T47D (cell line): ENCODE data around the gene NXN.
"Not testable (repeated sequence)": the region's sequence is repeated elsewhere in the genome, so short reads cannot be mapped to it uniquely, and the experiment has no call there.

Source experiments
- DNase-seq, 2 experiments: peaks; one replicate each; pipeline versions ENCODE4 v3.0.0 to v3.0.0-alpha.2; 2011 to 2012; ENCODE audit warnings: low read depth in 1 of 2, low spot score in 1 of 2
- JUND ChIP-seq: IDR thresholded peaks from 2 replicates; pipeline ENCODE4 v1.6.1; 2012; ENCODE audit warnings: low read depth
- in situ Hi-C: cut with HindIII; loops from 2 replicates; pipeline ENCODE4 v1.10.0; 2016; ENCODE audit warnings: low sequenced_read_pairs, low pct_unique_long_range_greater_than_20kb

Gene NXN

DNA sequence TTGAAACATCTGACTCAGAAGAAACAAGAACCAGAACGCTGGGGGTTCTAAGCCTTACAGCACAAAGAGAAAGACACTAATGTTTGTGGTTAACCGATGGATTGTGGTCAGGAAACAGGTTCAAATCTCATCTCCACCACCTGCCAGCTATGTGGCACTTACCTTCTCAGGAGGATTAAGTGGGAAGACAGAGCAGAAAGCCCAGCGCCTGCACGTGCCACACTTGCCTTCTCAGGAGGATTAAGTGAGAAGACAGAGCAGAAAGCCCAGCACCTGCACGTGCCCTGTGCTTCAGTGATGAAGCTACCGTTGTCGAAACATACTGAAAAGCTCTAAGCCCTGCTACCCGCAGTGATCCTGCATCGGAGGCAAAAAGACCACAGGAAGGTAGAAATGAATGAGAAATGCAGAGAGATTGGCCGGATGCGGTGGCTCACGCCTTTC, 90.6 kb downstream of the NXN start:
- TF ChIP-seq JUND, result no peak
- DNase-seq, result no peak
- in situ Hi-C loops, result no loop called here

DNA sequence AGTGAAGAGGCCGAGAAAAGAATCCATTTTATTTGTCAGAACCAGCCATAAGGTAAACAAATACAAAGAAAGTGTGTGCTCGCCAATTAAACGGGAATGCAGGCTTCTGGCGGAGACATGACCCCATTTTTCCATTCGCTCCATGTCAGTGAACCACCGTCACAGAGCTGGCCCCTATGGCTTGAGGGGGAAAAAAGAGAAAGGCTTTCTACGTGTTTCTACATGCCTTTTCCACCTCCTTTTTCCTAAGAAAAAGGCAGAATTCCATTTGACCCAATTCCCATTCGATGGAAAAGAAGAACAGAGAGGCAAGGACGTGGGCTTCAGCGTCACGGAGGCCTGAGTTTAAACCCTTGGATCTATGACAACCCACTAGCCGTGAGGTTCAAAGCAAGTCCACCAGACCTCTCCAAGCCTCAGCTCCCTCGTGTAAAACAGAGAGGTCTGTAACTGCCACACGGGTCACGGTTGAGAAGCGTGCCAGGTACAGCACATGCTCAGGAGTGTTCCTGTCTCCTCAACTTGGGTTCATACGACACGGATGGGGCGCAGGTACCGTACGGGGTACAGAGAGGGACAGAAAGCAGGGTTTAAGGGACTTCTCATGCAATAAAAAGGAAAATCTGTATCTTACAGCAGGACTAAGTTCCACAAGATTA, 91.9 kb downstream of the NXN start:
- in situ Hi-C loops, result no loop called here
- no peak for DNase-seq
- no peak for TF ChIP-seq JUND

DNA sequence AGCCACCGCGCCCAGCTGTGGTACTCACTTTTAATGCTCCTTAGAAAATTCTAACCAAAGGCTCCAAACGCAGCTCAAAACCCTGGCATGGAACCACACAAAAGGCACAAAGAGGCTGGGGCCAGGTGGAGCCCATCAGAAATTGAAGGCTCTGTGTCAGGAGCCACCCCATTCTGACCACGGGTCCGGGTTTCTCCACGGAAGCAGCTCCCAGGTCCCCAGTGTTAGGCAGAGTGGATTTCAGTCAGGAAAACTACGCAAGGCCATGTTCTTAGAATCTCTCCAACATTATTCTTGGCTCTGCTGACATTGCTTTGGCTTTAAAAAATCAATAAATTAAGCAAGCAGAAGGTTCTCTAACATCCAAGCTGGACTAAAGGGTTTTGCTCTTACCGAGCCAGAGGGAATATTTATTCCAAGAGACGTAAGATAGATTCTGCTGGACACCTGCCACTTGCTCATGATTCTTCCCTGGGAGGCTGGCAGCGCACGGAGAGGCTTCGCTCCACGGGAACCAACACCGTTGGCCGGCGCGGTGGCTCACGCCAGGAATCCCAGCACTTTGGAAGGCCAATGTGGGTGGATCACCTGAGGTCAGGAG, 93.5 kb downstream of the NXN start:
- in situ Hi-C loops, result no loop called here
- TF ChIP-seq JUND, result no peak
- DNase-seq, result no peak

DNA sequence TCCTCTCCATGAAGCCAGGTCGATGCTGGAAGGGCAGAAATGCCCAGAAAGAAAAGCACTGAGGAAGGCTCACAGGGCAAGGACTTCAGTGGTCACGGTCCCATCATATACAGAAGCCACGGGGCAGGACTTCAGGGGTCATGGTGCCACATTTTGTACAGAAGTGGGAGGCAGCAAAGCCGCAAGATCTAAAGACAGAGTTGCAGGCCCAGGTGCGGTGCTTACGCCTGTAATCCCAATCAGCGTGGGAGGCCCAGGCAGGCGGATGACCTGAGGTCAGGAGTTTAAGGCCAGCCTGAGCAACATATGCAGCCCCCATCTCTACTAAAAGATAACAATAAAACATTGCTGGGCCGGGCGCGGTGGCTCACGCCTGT, 96.0 kb downstream of the NXN start:
- no peak for DNase-seq
- in situ Hi-C loops, result no loop called here
- no peak for TF ChIP-seq JUND

DNA sequence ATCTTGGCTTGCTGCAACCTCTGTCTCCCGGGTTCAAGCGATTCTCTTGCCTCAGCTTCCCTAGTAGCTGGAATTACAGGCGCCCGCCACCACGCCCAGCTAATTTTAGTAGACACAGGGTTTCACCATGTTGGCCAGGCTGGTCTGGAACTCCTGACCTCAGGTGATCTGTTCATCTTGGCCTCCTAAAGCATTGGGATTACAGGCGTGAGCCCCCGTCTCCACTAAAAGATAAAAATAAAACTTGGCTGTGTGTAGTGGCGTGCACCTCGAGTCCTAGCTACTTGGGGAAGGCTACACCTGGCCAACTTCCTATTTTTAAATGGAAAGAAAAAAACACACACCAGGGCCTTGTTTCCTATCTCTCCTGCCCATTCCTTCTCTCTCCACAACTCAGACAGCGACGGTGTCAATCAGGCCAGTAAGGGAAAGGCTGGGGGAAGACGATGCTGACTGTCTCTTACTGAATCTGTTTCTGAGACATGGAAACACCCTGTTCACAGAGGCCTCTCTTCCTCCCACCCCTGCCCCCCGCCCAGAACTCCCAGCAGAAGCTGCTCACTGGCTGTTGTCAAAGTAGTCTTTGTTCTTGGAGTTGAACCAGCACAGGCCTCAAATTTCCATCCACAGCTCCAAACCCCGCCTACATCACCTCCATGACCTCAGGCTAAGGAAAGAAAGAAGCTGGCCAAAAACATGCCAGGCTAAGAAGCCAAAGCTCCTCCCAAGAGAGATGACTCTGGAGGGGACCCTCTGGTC, 96.6 kb downstream of the NXN start:
- peak in 1 of 2 experiments; percentile 62 for DNase-seq
- in situ Hi-C loops, result no loop called here
- no peak for TF ChIP-seq JUND

DNA sequence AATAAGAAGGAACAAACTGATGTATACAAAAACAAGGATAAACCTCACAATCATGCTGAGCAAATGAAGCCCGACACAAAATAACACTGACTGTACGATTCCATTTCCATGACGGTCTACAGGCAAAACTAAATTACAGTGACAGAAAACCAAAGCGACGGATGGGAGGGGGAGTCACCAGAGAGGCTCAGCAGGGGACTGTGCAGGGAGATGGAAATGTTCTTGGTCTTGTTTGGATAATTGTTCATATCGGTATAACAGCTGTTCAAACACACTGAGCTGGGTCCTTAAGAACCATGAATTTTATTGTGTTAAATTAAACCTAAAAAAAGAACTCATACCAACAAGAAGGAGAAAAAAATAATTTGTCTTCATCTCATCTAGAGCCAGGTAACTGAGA, 97.8 kb downstream of the NXN start:
- DNase-seq, result no peak
- in situ Hi-C loops, result no loop called here
- TF ChIP-seq JUND, result no peak

- no peak for TF ChIP-seq JUND
- in situ Hi-C loops, result no loop called here
- no peak for DNase-seq
Measured at GRCh38 chr17:880443-881269, 98.9 kb downstream of the NXN start.

GRCh38 chr17:879546-880442, 99.8 kb downstream of the NXN start:
- in situ Hi-C loops, result no loop called here

DNA sequence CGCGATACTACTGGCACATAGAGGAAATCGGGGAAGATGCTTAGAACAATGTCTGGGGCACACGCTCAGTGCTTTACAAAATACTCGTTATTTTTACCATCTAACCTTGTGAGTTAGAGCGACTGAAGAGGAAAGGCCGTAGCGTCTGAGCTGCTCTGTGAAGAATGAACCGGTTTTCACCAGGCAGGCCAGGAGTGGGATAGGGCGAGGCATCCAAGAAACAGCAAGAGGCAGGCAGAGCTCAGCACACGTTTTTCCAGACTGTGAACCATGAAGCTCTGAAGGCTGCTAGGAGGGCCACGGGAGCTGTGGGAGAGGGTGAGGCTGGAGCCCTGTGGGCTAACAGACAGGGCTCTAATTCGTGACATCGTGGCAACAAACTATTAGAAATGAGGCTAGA, 101.9 kb downstream of the NXN start:
- no peak for DNase-seq
- no peak for TF ChIP-seq JUND
- in situ Hi-C loops, result no loop called here

More at GRCh38 chr17:879546-880442, 99.8 kb downstream of the NXN start:
- peak; percentile 66 to 95 for DNase-seq
- no peak for TF ChIP-seq JUND

DNA sequence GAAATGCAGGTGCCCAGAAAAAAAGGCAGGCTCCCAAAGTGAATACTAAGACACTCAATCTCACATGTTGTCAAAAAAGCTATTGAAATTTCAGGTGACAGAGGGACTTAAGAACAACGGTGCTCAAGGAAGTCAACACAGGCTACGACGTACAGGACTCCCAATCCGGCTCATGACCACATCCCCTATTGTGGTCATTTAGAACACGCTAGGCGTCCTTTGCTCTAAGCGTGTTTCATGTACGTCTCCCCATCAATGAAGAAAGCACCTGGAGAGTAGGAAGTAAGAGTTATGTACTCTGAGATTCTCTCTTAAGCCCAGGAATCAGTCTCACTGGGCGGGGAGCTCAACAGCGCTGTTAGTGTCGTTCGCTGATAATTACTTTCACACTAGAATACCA, 103.3 kb downstream of the NXN start:
- no peak for DNase-seq
- in situ Hi-C loops, result no loop called here
- TF ChIP-seq JUND, result no peak

GRCh38 chr17:874590-874989, 105.0 kb downstream of the NXN start:
- DNase-seq, in situ Hi-C loops: not testable (repeated sequence)

DNA sequence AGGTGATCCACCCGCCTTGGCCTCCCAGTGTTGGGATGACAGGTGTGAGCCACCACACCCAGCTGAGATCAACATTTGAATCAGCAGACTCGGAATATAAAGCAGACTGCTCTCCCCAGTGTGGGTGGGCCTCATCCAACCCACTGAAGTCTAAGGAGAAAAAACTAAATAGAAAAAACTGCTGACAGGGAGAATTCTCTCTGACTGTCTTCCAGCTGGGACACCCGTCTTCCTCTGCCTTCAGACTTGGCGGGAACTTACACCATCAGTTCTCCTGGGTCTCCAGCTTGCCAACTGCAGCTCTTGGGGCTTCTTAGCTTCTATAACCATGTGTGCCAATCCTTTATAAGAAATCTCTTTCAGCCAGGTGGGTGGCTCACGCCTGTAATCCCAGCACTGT, 106.7 kb downstream of the NXN start:
- in situ Hi-C loops, result no loop called here

More for the DNA sequence above, 106.7 kb downstream of the NXN start:
- no peak for TF ChIP-seq JUND
- DNase-seq, result no peak
